A549 (cell line): ENCODE results near the gene MRPL40. TPM values are rescaled to one million over a fixed set of nuclear protein-coding genes. Genes with fewer than 3 reads are reported as not detected.

ENCODE experiments used
- ATAC-seq, 2 experiments: fragments of 200-7000 bp in 1 of 2; fragments of >200 bp in 1 of 2; cut with Nextera tagmentation in 1 of 2; cut with Tn5 transposase in 1 of 2; 3 replicates each; pipeline versions ENCODE4 v1.8.0 to v1.9.1; 2018 to 2020; ENCODE audit warnings: mild to moderate bottlenecking in 1 of 2, moderate library complexity in 1 of 2
- CTCF ChIA-PET: fragments of 300-600 bp; sonication (Branson Sonifier 250); formaldehyde crosslinking; extraction: SDS; loops from one replicate; lab custom pipeline; 2021; ENCODE audit warnings: antibody characterized with exemption, inconsistent platforms; lab: Yijun Ruan, JAX
- POLR2A ChIA-PET: fragments of 350-600 bp; formaldehyde crosslinking; extraction: SDS; loops from one replicate; lab custom pipeline; 2021; ENCODE audit warnings: antibody characterized with exemption, inconsistent platforms; lab: Yijun Ruan, JAX
- DNase-seq, 2 experiments: peaks; one replicate each; pipeline versions ENCODE4 v3.0.0 to v3.0.0-alpha.2; 2011 to 2016; ENCODE audit warnings: low read depth in 1 of 2, low spot score in 1 of 2
- FAIRE-seq: peaks from 2 replicates; lab custom pipeline; 2011; peaks lifted over from hg19 to GRCh38; lab: Jason Lieb, UNC
- H3K27ac ChIP-seq, 2 experiments: fragments of >200 bp; sonication (Bioruptor Twin); formaldehyde crosslinking; 3 replicates each; pipeline ENCODE4 v1.5.1; 2016 to 2017
- H3K4me1 ChIP-seq: fragments of >200 bp; sonication (Bioruptor Twin); formaldehyde crosslinking; 3 replicates; pipeline ENCODE4 v1.6.1; 2016
- H3K4me2 ChIP-seq: fragments of >200 bp; sonication (Bioruptor Twin); formaldehyde crosslinking; 3 replicates; pipeline ENCODE4 v1.6.1; 2016
- H3K4me3 ChIP-seq: fragments of >200 bp; sonication (Bioruptor Twin); formaldehyde crosslinking; 3 replicates; pipeline ENCODE4 v1.5.1; 2016
- H3K9me3 ChIP-seq: fragments of >200 bp; sonication (Bioruptor Twin); formaldehyde crosslinking; 3 replicates; pipeline ENCODE4 v1.6.1; 2016
- BHLHE40 ChIP-seq: IDR thresholded peaks from 2 replicates; pipeline ENCODE4 v1.6.1; 2012; ENCODE audit warnings: low read depth, low read length, inconsistent platforms
- CBX8 ChIP-seq: fragments of 200-600 bp; sonication (generic); IDR thresholded peaks from 2 replicates; pipeline ENCODE4 v1.6.1; 2016
- CEBPB ChIP-seq, 2 experiments: fragments of >200 bp in 1 of 2; sonication (Bioruptor Twin) in 1 of 2; formaldehyde crosslinking in 1 of 2; IDR thresholded peaks; 2 replicates each; pipeline ENCODE4 v1.6.1; 2012 to 2016
- EP300 ChIP-seq, 2 experiments: fragments of >200 bp; sonication (Bioruptor Twin); formaldehyde crosslinking; IDR thresholded peaks; 2 replicates in 1 of 2; 3 replicates in 1 of 2; pipeline ENCODE4 v1.6.1; 2016 to 2017
- GATA3 ChIP-seq: IDR thresholded peaks from 2 replicates; pipeline ENCODE4 v1.6.1; 2012; ENCODE audit warnings: borderline replicate concordance
- HDAC2 ChIP-seq: fragments of 200-600 bp; sonication (generic); IDR thresholded peaks from 2 replicates; pipeline ENCODE4 v1.6.1; 2016
- HMGXB4 ChIP-seq: fragments of 250-450 bp; sonication (Bioruptor Pico); IDR thresholded peaks from 2 replicates; pipeline ENCODE4 v1.5.0; 2021; ENCODE audit warnings: mild to moderate bottlenecking, moderate library complexity, borderline replicate concordance
- HOXB5 ChIP-seq: fragments of 250-450 bp; sonication (Bioruptor Pico); IDR thresholded peaks from 2 replicates; pipeline ENCODE4 v1.5.0; 2020; ENCODE audit warnings: mild to moderate bottlenecking, moderate library complexity
- JUN ChIP-seq, 2 experiments: fragments of >200 bp; sonication (Bioruptor Twin); formaldehyde crosslinking; IDR thresholded peaks; 2 replicates in 1 of 2; 3 replicates in 1 of 2; pipeline ENCODE4 v1.6.1; 2016 to 2017
- JUNB ChIP-seq: fragments of >200 bp; sonication (Bioruptor Twin); formaldehyde crosslinking; IDR thresholded peaks from 2 replicates; pipeline ENCODE4 v1.6.1; 2016
- KDM1A ChIP-seq: fragments of 200-600 bp; sonication (generic); IDR thresholded peaks from 2 replicates; pipeline ENCODE4 v1.6.1; 2016; ENCODE audit warnings: low read depth, mild to moderate bottlenecking
- MAFK ChIP-seq: fragments of 450-650 bp; IDR thresholded peaks from 2 replicates; pipeline ENCODE4 v1.6.1; 2014; ENCODE audit not compliant: partially characterized antibody
- MAX ChIP-seq: IDR thresholded peaks from 2 replicates; pipeline ENCODE4 v1.6.1; 2012
- MYC ChIP-seq: IDR thresholded peaks from 2 replicates; pipeline ENCODE4 v1.6.1; 2012; ENCODE audit warnings: mild to moderate bottlenecking, inconsistent platforms, low read length, improper control_type of control experiment, borderline replicate concordance
- NFE2L2 ChIP-seq: fragments of 150-350 bp; conservative IDR thresholded peaks from 2 replicates; pipeline ENCODE4 v1.6.1; 2014; ENCODE audit warnings: low read length
- POLR2A ChIP-seq: IDR thresholded peaks from 2 replicates; pipeline ENCODE4 v1.6.1; 2012; ENCODE audit warnings: mild to moderate bottlenecking, low read length
- POLR2AphosphoS2 ChIP-seq: conservative IDR thresholded peaks from 2 replicates; pipeline ENCODE4 v1.6.1; 2012; ENCODE audit warnings: low read length, improper control_type of control experiment, inconsistent platforms
- RCOR1 ChIP-seq: fragments of 150-350 bp; IDR thresholded peaks from 2 replicates; pipeline ENCODE4 v1.6.1; 2014; ENCODE audit warnings: antibody characterized with exemption, low read length, low read depth
- SREBF2 ChIP-seq: fragments of 450-650 bp; IDR thresholded peaks from 2 replicates; pipeline ENCODE4 v1.6.1; 2014; ENCODE audit warnings: mild to moderate bottlenecking, moderate library complexity
- TFCP2L1 ChIP-seq: fragments of 250-450 bp; sonication (Bioruptor Pico); IDR thresholded peaks from 2 replicates; pipeline ENCODE4 v1.5.0; 2021; ENCODE audit warnings: mild to moderate bottlenecking
- ZFP36 ChIP-seq: fragments of 450-650 bp; IDR thresholded peaks from 2 replicates; pipeline ENCODE4 v1.6.1; 2014; ENCODE audit warnings: borderline replicate concordance; ENCODE audit not compliant: partially characterized antibody
- ZNF302 ChIP-seq: fragments of 250-450 bp; sonication (Bioruptor Pico); IDR thresholded peaks from 2 replicates; pipeline ENCODE4 v1.9.0; 2021; ENCODE audit warnings: inconsistent platforms, mild to moderate bottlenecking, moderate library complexity
- ZSCAN20 ChIP-seq: fragments of 250-450 bp; sonication (Bioruptor Pico); IDR thresholded peaks from 2 replicates; pipeline ENCODE4 v1.8.0; 2022; ENCODE audit warnings: mild to moderate bottlenecking, moderate library complexity
- WGBS: methylation state at CpG from one replicate; pipeline ENCODE4 v1.1.6; 2017; ENCODE audit errors: missing lambda C conversion rate; 5-methylcytosine and 5-hydroxymethylcytosine counted together
- polyA plus RNA-seq, 4 experiments: library from polyadenylated mRNA; depleted of rRNA in 3 of 4; stranded (reverse); fragments of >200 nt; fragmentation: RNase III in 1 of 4; extraction: RNeasy Plus Mini Kit Qiagen cat#74134 plus additional on column Dnase treatment in 1 of 4; gene quantifications; 2 replicates in 3 of 4; 3 replicates in 1 of 4; pipeline ENCODE4 v1.2.3, GENCODE V29; 2011 to 2017

Gene MRPL40
- polyA plus RNA-seq, 2 of the 4 experiments (the other 2 are of a cell fraction): 32.1 to 45.7 TPM

- ChIA-PET POLR2A (no interaction called here), CTCF (interaction anchor here (0.7 to 1.6 kb wide), 6 partner anchors 12 to 333 kb away, joined by 3 to 6 read pairs (median 4); partner anchors contain the start of gene ESS2)
- ATAC-seq: no peak
- TF ChIP-seq KDM1A (no peak), MYC (no peak), ZFP36 (no peak), TFCP2L1 (CRISPR knock-in tag) (no peak), JUNB (no peak), POLR2A (no peak), HMGXB4 (CRISPR knock-in tag) (no peak), ZNF302 (no peak), EP300 (IDR thresholded peaks at IDR 0.05) (no peak), NFE2L2 (no peak), GATA3 (no peak), CBX8 (no peak), HOXB5 (CRISPR knock-in tag) (no peak), MAFK (no peak), POLR2AphosphoS2 (no peak), CEBPB (IDR thresholded peaks at IDR 0.05) (no peak), HDAC2 (no peak)
- FAIRE-seq: no peak
- H3K9me3 ChIP-seq: no peaks in the 10 kb centered on the region
- peaks cover 13% of the 10 kb centered on the region for H3K4me1 ChIP-seq
- no peak for DNase-seq
- H3K27ac ChIP-seq: peak overlapping the region; percentile 98
- peak overlapping the region; percentile 98 for H3K4me2 ChIP-seq
- WGBS: 4% methylated on average over 22 of the region's 31 CpGs
- peak overlapping the region; percentile 96 for H3K4me3 ChIP-seq
Measured at GRCh38 chr22:19478045-19478900, 45.9 kb downstream of the MRPL40 start.

GRCh38 chr22:19478901-19479354 lies 46.6 kb downstream of the MRPL40 start, which contains the start of gene UFD1:
Gene UFD1, minus strand, starts transcription at chr22:19479193. Its CDS starts 108 bp downstream, at chr22:19479085.
- Histone ChIP-seq H3K4me2 (peak within 1 kb of the TSS; percentile 98), H3K4me3 (peak within 1 kb of the TSS; percentile 96), H3K4me1 (peaks cover 13% of the 10 kb centered on the region), H3K9me3 (no peaks in the 10 kb centered on the region)
- CTCF ChIA-PET: interaction anchor here (1.0 to 1.6 kb wide), 3 partner anchors 13 to 335 kb away, joined by 3 to 4 read pairs (median 3); partner anchors contain the start of gene ESS2
- peak; percentile 85 to 86 for ATAC-seq
- WGBS: 1% methylated on average over 10 of the region's 42 CpGs
- no peak for TF ChIP-seq SREBF2
- TF ChIP-seq RCOR1: no peak
- TF ChIP-seq HOXB5 (CRISPR knock-in tag): no peak
- TF ChIP-seq MAX: peak; percentile 45; the same call in 1 of the 2 replicates
- no peak for TF ChIP-seq ZSCAN20 (CRISPR knock-in tag)
- peak in 1 of 2 experiments; percentile 71; a peak in 3 of 5 replicates for TF ChIP-seq JUN (IDR thresholded peaks at IDR 0.05)
- TF ChIP-seq POLR2A: peak; percentile 40; the same call in 1 of the 2 replicates
- TF ChIP-seq GATA3: peak; percentile 74
- TF ChIP-seq ZFP36: no peak
- peak; percentile 60 for TF ChIP-seq BHLHE40
- no peak for TF ChIP-seq HMGXB4 (CRISPR knock-in tag)
- TF ChIP-seq, all 56 proteins: peak for 5
- POLR2A ChIA-PET: interaction anchor here (1.3 to 1.6 kb wide), 2 partner anchors 10 to 47 kb away, joined by 4 to 5 read pairs; partner anchors contain the start of genes HIRA and MRPL40
- DNase-seq: peak; percentile 40 to 78
- FAIRE-seq: no peak
- peak within 1 kb of the TSS; percentile 98 for H3K27ac ChIP-seq
